HUES64 (cell line): ENCODE data around the gene PRPF19. TPM values are rescaled to one million over a fixed set of nuclear protein-coding genes. Genes with fewer than 3 reads are reported as not detected.

Experiments used
- H3K27ac ChIP-seq: 2 replicates; pipeline ENCODE4 v1.7.0; 2013; ENCODE audit warnings: low read depth, low read length, inconsistent platforms
- H3K27me3 ChIP-seq: 2 replicates; pipeline ENCODE4 v1.6.1; 2013; ENCODE audit warnings: mild to moderate bottlenecking, low read length; ENCODE audit not compliant: insufficient read depth
- H3K36me3 ChIP-seq: 2 replicates; pipeline ENCODE4 v1.6.1; 2013; ENCODE audit warnings: mild to moderate bottlenecking, low read length; ENCODE audit not compliant: insufficient read depth
- H3K4me1 ChIP-seq: 2 replicates; pipeline ENCODE4 v1.6.1; 2013; ENCODE audit warnings: mild to moderate bottlenecking, low read length, moderate library complexity; ENCODE audit not compliant: insufficient read depth
- H3K4me3 ChIP-seq: 2 replicates; pipeline ENCODE4 v1.5.1; 2013; ENCODE audit warnings: mild to moderate bottlenecking, low read length, moderate library complexity
- H3K9ac ChIP-seq: 2 replicates; pipeline ENCODE4 v1.6.1; 2013; ENCODE audit warnings: mild to moderate bottlenecking, low read depth, low read length
- H3K9me3 ChIP-seq: 2 replicates; pipeline ENCODE4 v1.6.1; 2013; ENCODE audit warnings: low read depth, low read length; ENCODE audit not compliant: insufficient read depth
- WGBS: fragments of 150-250, 120-280 bp; methylation state at CpG from one replicate; pipeline ENCODE4 v1.1.7; 2013; ENCODE audit warnings: missing lambda C conversion rate; 5-methylcytosine and 5-hydroxymethylcytosine counted together
- polyA plus RNA-seq, 2 experiments: library from polyadenylated mRNA; stranded (reverse); fragments of 50-300 nt; gene quantifications; one replicate each; pipeline ENCODE4 v1.2.3, GENCODE V29; 2013

PRPF19 gene
- 121 TPM for polyA plus RNA-seq (2013, experiment 1 of 2)
- 102 TPM for polyA plus RNA-seq (2013, experiment 2 of 2)

DNA sequence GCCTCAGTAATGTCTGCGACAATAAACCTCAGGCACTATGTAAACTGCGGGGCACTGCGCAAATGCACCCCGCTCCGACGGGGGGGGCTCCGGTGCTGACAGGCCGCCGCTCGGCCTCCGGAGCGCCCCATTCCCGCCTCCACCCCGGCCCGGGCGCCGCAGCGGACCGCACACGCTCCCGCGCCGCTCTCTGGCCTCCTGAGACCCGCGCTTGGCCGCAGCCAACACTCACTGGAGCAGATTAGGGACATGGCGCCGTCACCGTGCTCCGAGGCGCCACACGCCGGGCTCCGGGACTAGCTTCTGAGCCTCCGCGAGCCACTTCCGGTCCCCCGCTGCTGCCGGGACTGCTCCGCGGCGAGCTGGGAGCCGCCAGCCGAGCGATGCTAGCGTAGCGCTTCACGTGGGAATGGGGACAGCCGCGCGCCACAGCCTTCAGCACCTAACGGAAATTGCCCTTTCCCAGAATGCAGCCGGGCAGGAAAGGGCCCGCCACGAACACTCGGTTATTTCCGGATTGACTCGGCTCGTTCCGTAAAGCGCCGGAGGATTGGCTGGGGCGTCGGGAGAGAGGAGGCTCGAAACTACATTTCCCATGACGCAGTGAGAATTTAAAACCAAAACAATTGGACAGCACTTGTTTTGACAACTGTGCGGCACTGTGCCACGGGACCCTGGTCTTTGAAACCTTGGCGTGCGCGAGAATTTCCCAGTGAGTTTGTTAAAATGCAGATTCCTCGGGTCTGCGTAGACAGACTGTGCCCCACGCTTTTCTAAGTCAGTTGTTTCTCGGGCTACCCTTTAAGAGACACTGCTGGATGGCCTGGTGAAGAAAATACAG lies at the start of gene PRPF19:
PRPF19 (minus strand) TSS at position 454 of the 841 bp plus-strand sequence; CDS start at position 251, 203 bp downstream.
- WGBS: under 1% methylated on average over 75 of the region's 75 CpGs
- peaks cover 30% of the 10 kb centered on the region for H3K27me3 ChIP-seq
- H3K36me3 ChIP-seq: peaks cover 32% of the 10 kb centered on the region
- H3K9ac ChIP-seq: peak within 1 kb of the TSS; percentile 93
- H3K9me3 ChIP-seq: no peaks in the 10 kb centered on the region
- H3K4me3 ChIP-seq: peak within 1 kb of the TSS; percentile 95
- peaks cover 8% of the 10 kb centered on the region for H3K4me1 ChIP-seq
- peak within 1 kb of the TSS; percentile 97 for H3K27ac ChIP-seq

DNA sequence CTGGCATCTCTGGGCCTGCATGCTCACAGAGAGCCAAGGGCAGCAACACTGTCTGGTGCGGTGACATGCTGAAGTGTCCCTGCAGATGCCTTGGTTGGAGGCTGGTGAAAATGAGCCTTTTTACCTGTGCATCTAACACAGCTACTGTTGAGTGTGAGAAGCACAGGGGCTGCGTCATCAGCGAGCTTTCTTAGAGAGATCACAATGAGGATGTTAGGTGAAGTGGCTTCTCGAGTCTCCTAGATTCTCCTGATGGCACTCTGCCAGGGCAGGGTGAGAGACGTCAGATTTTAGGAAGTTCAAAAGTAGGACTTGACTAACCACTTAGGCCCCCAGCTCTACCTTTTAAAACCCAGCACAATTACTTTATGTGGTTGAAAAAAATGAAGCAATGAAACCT lies 49.2 kb upstream of the PRPF19 start:
- H3K36me3 ChIP-seq: no peaks in the 10 kb centered on the region
- H3K27me3 ChIP-seq: peaks cover 23% of the 10 kb centered on the region
- peaks cover 4% of the 10 kb centered on the region; the same call in 1 of the 2 replicates for H3K4me1 ChIP-seq
- no peak overlapping the region for H3K27ac ChIP-seq
- no peaks in the 10 kb centered on the region for H3K9me3 ChIP-seq
- WGBS: 69% methylated on average over 4 of the region's 5 CpGs
- no peak overlapping the region for H3K9ac ChIP-seq
- no peak overlapping the region for H3K4me3 ChIP-seq

DNA sequence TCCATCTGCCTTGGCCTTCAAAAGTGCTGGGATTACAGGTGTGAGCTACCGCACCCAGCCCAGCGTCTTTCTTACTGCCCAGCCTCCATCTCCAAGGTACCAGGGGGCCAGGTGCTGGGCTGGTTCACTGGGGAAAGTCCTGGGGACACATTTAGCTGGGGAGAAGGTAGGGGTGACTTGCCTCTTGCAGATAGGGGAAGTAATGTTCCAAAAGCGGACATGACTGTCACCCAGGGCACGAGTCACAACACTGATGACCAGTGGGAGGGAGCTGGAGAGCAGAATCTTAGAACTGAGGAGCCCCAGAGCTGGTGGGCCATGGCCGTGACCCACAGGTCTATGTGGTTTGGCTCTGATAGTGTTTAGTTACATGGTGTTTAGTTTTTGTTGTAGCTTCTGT lies 48.0 kb upstream of the PRPF19 start:
- Histone ChIP-seq H3K36me3 (no peaks in the 10 kb centered on the region), H3K9ac (no peak overlapping the region), H3K27ac (no peak overlapping the region), H3K4me3 (no peak overlapping the region), H3K9me3 (no peaks in the 10 kb centered on the region), H3K27me3 (peaks cover 35% of the 10 kb centered on the region), H3K4me1 (peaks cover 4% of the 10 kb centered on the region; the same call in 1 of the 2 replicates)
- WGBS: 89% methylated on average over 5 of the region's 5 CpGs

DNA sequence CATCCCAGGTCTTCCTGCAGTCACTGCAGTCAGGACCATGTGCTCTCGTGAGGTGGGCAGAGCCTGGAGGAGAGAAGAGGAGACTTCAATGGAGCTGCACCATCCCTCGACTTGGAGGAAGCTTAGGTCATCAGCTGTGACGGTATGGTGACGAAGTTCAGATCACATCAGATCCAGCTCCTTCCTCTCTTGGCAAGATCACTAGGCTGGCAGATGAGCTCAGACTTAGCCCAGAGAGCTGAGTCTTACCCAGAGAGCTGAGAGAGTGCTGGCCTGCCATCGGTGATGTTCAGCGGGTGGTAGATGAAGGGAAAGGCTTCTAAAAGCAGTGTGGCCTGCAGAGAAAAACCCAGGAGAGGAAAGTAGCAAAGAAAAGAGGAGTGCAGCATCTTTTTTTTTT lies 47.4 kb upstream of the PRPF19 start:
- no peaks in the 10 kb centered on the region for H3K36me3 ChIP-seq
- peaks cover 4% of the 10 kb centered on the region; the same call in 1 of the 2 replicates for H3K4me1 ChIP-seq
- peaks cover 35% of the 10 kb centered on the region for H3K27me3 ChIP-seq
- H3K4me3 ChIP-seq: no peak overlapping the region
- 88% methylated on average over 6 of the region's 6 CpGs for WGBS
- no peak overlapping the region for H3K9ac ChIP-seq
- H3K27ac ChIP-seq: no peak overlapping the region
- no peaks in the 10 kb centered on the region for H3K9me3 ChIP-seq

DNA sequence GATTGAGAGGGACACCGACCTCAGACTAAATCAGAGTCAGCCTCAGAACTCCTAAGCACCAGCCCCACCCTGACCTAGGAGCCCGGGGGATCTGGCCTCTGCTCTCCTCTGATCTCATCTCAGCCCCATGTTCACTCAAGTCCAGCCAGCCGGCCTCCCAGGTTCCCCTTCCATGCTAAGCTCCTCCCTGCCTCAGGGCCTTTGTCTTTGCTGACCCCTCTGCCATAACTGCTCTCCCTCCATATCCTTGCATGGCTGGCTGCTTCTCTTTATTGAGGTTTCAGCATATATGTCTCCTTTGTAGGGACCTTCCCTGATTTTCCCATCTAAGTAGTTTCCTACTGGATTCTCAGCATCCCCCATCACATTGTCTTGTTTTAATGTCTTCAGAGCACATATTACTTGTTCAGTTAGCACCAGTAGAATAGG lies 46.4 kb upstream of the PRPF19 start:
- peak overlapping the region; percentile 11; the same call in 1 of the 2 replicates for H3K9ac ChIP-seq
- H3K27ac ChIP-seq: no peak overlapping the region
- peak overlapping the region; percentile 56; the same call in 1 of the 2 replicates for H3K4me3 ChIP-seq
- 54% methylated on average over 3 of the region's 3 CpGs for WGBS
- peaks cover 35% of the 10 kb centered on the region for H3K27me3 ChIP-seq
- H3K4me1 ChIP-seq: peaks cover 8% of the 10 kb centered on the region; the same call in 1 of the 2 replicates
- no peaks in the 10 kb centered on the region for H3K9me3 ChIP-seq
- H3K36me3 ChIP-seq: no peaks in the 10 kb centered on the region

DNA sequence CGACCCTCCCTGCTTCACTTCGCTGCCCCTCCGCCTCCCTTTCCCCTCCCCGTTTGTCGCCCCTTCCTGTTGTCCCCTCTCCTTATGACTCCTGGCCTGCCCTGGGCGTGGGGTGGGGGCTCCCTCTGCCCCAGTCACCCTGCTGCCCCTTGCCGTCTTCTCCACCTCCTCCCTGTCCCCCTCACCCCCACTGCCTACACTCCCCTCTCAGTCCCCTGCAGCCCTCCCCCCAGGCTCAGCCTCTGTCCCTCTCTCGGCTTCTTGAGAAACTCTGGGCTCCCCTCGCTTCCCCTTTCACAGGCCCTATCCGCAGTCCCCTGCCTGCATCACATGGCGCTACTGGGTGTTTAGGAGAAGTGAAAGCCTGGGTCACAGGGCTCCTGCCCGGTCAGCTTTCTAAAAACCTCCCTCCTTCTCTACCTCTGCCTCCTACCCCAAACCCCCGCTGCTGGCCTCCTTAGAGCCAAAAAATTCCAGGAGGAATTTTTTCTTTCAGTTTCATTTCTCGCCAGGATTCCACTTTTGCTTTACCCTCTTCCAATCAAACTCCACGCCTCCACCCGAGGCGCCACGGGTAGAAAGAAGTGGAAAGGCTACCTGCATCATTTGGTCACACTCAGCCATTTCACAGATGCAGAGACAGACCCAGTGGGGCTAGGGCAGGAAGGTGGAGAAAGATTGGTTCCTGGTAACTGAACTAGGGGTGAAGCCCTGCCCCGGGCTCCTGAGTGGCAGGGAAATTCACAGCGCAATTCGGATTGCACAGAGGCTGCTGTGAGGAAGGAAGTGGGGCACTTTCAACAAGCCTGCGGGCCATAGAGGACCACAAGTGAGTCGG lies 45.7 kb upstream of the PRPF19 start, which contains the start of gene SLC15A3:
SLC15A3 (minus strand) TSS at position 273 of the 838 bp plus-strand sequence. CDS start 625 bp downstream, outside the sequence.
- Histone ChIP-seq H3K27ac (no peak within 1 kb of the TSS), H3K36me3 (no peaks in the 10 kb centered on the region), H3K27me3 (peaks cover 35% of the 10 kb centered on the region), H3K4me1 (peaks cover 12% of the 10 kb centered on the region; the same call in 1 of the 2 replicates), H3K4me3 (peak within 1 kb of the TSS; percentile 56), H3K9ac (peak within 1 kb of the TSS; percentile 71), H3K9me3 (no peaks in the 10 kb centered on the region)
- 19% methylated on average over 23 of the region's 23 CpGs for WGBS

DNA sequence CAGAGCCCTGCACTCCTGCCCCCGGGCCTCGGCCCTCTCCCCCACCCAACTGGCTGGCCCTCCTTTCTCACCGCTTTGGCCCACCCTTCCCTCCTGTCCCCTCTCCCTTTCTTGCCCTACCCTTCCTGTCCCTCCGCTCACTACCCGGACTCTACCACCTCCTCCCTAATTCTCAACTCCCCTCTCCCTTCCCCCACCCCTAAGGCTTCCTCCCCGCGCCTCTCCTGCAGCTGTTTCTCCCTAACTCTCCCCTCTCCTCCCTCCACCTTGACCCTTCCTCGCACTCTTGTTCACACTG lies 45.2 kb upstream of the PRPF19 start:
- H3K9ac ChIP-seq: peak overlapping the region; percentile 37
- no peaks in the 10 kb centered on the region for H3K9me3 ChIP-seq
- 2% methylated on average over 8 of the region's 8 CpGs for WGBS
- peak overlapping the region; percentile 56 for H3K4me3 ChIP-seq
- peaks cover 35% of the 10 kb centered on the region for H3K27me3 ChIP-seq
- H3K27ac ChIP-seq: no peak overlapping the region
- peaks cover 12% of the 10 kb centered on the region; the same call in 1 of the 2 replicates for H3K4me1 ChIP-seq
- no peaks in the 10 kb centered on the region for H3K36me3 ChIP-seq

DNA sequence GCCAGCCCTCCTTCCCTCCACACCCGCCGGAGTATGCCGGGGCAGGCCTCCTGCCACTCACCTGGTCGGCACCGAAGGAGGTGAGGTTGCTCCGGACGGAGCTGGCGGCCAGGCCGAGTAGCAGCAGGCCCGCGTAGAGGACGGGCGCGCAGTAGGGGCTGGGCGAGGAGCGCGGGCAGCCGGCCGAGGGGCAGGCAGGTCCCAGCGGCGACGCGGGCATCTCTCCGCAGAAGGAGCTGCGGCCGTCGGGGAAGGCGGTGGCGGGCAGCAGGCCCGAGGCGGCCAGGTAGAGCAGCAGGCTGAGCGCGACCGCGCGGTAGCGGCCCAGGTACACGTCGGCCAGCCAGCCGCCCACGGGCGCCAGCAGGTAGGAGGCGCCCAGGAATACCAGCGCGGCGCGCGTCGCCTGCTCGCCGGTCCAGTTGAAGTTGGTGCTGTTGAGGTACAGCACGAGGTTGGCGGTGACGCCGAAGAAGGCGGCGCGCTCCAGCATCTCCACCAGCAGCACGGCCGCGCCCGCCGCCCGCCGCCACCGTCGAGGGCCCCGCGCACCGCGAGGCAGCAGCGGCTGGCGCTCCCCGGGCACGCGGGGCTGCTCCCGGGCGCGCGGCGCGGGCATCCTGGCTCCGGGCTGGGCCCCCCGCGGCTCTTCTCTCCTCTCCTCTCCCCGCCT lies 44.7 kb upstream of the PRPF19 start:
- H3K9ac ChIP-seq: peak overlapping the region; percentile 71

DNA sequence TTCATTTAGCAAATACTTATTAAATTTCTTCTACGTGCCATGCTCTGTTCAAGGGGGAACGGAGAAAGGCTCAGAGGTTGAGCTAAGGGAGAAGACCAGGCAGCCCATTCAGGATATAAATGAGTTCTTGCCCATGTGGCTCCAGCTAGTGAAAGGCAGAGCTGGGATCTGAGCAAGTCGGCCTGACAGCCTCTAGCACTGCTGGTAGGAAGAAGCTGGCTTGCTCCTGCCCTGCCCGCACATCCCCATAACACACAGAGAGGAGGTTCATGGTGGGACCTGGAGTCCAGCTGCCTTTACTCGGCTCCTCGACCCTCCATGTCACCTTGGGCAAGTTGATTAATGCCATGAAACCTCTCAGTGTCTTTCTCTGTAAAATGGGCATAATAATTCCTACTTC lies 43.6 kb upstream of the PRPF19 start:
- H3K9me3 ChIP-seq: no peaks in the 10 kb centered on the region
- WGBS: 86% methylated on average over 6 of the region's 6 CpGs
- H3K4me1 ChIP-seq: peaks cover 12% of the 10 kb centered on the region; the same call in 1 of the 2 replicates
- H3K27ac ChIP-seq: no peak overlapping the region
- no peaks in the 10 kb centered on the region for H3K36me3 ChIP-seq
- peak overlapping the region; percentile 56; the same call in 1 of the 2 replicates for H3K4me3 ChIP-seq
- peaks cover 35% of the 10 kb centered on the region for H3K27me3 ChIP-seq
- H3K9ac ChIP-seq: no peak overlapping the region

More for the DNA sequence above, 44.7 kb upstream of the PRPF19 start:
- no peaks in the 10 kb centered on the region for H3K9me3 ChIP-seq
- peaks cover 35% of the 10 kb centered on the region for H3K27me3 ChIP-seq
- peaks cover 12% of the 10 kb centered on the region; the same call in 1 of the 2 replicates for H3K4me1 ChIP-seq
- H3K4me3 ChIP-seq: peak overlapping the region; percentile 56
- WGBS: 5% methylated on average over 86 of the region's 86 CpGs
- no peaks in the 10 kb centered on the region for H3K36me3 ChIP-seq
- no peak overlapping the region for H3K27ac ChIP-seq

DNA sequence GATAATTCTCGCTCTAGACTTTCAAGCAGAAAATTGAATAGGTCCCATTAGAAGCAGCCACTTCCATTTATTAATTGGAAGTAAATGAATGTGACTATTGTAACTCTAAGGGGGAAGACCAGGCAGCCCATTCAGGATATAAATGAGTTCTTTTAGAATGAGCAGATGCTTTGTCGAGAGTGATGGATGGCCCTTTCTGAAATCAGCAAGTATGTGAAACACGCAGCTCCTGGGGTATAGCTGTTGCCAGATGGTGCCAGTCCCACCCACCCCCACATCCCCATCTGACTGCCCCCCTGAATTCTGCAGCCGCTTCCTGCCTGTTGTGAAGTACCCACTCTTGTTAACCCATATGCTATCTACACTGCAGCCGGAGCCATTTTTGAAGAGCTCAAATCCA lies 41.9 kb upstream of the PRPF19 start:
- Histone ChIP-seq H3K27me3 (peaks cover 35% of the 10 kb centered on the region), H3K4me1 (peaks cover 12% of the 10 kb centered on the region; the same call in 1 of the 2 replicates), H3K27ac (no peak overlapping the region; the same call in 1 of the 2 replicates), H3K36me3 (no peaks in the 10 kb centered on the region), H3K9me3 (no peaks in the 10 kb centered on the region), H3K9ac (no peak overlapping the region), H3K4me3 (no peak overlapping the region)
- 82% methylated on average over 5 of the region's 5 CpGs for WGBS
